Frontal cortex (tissue), 4 donors: Measurements from ENCODE around the gene GSN. TPM values are rescaled to one million over a fixed set of nuclear protein-coding genes. Genes with fewer than 3 reads are reported as not detected.

Experiments
- DNase-seq, 2 donors: peaks; one replicate each; pipeline ENCODE4 v3.0.0; 2012; ENCODE audit warnings: low spot score in 2 of 2
- FAIRE-seq: peaks from 2 replicates; lab custom pipeline; 2012; peaks lifted over from hg19 to GRCh38; lab: Jason Lieb, UNC
- total RNA-seq: library from RNA; depleted of rRNA; stranded (reverse); fragments of >200 nt; gene quantifications from one replicate; pipeline ENCODE4 v1.2.3, GENCODE V29; 2014
- donor health status: control.
- donor health status: control.
- donor health status: control.

The GSN gene
- total RNA-seq: 24.5 TPM

- FAIRE-seq: no peak
- peak; percentile 87 to 88 for DNase-seq
These were observed at the start of gene GSN for GRCh38 chr9:121267689-121268597. Gene GSN, plus strand, starts transcription at chr9:121268162. Its CDS starts 33,810 bp downstream, at chr9:121301972.

- no peak for DNase-seq
- FAIRE-seq: no peak
These were observed 49.5 kb upstream of the GSN start for GRCh38 chr9:121218357-121219027.

DNA sequence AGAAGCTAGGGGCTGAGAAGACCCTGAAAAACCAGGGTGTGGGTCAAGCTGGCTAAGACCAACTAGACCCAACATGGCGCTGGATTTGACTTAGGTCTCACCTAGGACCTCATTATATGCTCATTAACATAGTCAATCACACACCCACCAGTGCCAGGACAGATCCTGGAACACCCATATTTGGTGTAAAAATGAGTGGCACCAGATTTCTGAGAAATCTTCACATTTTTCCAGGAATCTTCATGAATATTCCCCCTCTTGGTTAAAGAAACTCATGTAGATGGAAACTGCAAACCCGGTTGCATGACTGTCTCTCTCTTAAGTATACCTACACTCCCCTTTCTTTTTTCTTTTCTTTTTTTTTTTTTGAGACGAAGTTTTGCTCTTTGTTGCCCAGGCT is 48.4 kb upstream of the GSN start:
- DNase-seq (no peak), FAIRE-seq (no peak)

GRCh38 chr9:121220996-121221663 is 46.8 kb upstream of the GSN start:
- DNase-seq (no peak), FAIRE-seq (no peak)

DNA sequence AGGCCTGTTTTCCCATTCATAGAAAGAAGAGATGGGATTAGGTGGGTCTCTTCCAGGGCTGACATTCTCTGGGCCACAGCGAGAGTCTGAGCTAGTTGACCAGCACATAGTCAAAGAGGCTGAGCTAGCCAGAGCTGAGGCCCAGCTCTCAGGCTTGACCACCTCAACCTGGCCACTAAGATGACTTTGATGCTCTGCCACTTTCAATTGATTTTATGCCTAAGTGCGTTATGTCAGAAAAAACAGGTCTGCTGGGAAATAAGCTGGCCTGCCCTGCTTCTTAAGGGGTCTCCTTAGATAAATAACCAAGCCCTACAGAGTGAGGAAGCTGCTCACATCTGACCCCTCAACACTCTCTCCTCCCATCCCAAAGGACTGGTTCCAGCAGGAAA is 46.3 kb upstream of the GSN start:
- DNase-seq: no peak
- no peak for FAIRE-seq

DNA sequence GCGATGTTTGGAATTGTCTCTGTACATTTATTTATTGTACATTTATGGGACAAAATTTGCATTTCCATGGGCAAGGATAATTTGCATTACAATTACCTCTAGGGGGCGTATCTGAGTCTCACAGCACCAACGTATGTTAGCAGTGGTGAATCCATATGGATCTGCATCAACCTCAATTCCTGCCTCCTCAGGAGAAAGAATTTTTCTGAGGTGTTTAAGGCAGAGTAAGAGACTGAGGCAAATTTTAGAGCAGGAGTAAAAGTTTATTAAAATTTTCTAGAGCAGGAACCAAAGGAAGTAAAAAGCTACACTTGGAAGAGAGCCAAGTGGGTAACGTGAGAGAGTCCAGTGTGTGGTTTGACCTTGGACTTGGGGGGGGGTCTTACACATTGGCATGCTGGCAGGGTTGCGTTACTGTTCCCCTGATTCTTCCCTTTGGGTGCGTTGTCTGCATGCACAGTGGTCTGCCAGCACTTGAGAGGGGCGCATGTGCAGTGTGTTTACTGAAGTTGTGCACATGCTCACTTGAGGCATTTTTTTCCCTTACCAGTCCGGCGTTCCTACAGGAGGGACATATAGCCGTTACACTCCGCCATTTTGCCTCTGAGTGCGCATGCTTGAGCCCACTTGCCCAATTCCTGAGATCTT is 45.3 kb upstream of the GSN start:
- FAIRE-seq (no peak), DNase-seq (no peak)

DNA sequence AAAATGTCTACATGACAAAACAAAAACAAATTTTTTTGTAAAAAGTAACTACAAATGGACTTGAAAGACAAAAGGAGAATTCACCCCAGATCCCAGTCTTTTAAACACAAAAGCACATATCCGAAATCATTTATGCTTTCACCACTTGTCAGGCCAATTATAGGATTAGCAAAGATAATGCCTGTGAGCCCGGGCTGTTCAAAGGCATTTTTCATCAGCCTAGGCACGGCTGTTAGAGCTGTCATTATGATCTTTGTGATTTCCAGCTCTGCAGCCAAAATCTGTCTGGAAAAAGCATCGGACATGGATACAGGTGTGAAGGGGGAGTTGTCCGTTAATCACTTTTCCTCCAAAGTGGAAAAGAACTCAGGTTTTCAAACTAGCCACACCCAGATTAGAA is 42.7 kb upstream of the GSN start:
- FAIRE-seq: no peak
- no peak for DNase-seq

DNA sequence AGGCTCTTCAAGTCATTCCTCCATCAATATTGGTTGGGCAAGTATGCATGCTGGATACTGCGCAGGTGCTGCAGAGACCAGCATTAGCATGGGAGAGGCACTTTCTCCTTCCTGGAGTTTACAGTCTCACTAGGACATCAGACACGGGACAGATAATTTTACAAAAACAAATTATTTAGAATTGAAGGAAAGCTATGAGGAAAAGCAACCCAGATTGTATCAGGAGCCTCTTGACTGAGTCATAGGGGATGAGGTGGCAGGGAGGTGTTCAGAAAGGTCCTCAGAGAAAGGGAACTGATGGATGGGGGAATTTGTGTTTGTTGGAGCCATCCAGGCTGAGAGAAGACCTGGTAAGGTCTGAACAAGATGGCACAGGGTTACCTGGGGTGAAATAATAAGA is 41.8 kb upstream of the GSN start:
- DNase-seq (no peak), FAIRE-seq (no peak)

DNA sequence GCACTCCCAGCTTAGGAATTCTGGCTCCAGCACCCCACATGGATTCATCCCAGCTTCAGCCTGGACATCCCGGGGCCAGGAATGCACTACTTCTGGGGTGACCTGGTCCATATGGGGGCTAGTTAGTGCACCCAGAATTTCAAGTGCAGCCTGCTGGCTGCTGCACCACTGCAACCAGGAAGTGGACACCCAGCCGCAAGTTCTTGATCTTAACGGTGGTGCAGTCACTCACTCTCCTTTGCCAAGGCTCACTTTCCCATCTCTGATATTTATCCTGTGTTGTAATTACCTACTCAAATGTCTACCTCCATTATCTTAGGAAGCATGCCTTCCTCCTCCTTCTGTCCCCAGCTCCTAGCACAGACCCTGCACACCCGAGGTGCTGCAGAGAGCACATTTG is 40.1 kb upstream of the GSN start:
- DNase-seq (no peak), FAIRE-seq (no peak)

- no peak for FAIRE-seq
- no peak for DNase-seq
These were observed 37.7 kb upstream of the GSN start for GRCh38 chr9:121230256-121230655.

DNA sequence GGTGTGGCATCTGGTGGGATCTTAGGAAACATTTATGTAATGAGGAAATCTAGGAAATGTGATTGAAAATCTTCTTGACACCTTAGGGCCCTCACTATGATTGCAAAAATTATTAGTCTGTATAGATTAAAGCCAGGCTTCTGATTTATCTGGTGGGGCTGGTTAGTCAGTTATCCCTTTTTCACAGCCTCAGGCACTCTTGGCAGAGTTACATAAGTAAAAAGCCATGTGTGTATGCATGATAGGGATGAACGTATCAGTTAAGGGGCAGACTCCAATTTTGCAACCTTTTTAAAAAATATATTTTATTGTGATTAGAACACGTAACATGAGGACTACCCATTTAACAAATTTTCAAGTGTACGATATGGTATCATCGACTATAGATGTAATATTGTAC is 35.7 kb upstream of the GSN start:
- FAIRE-seq (no peak), DNase-seq (no peak)

- DNase-seq: no peak
- no peak for FAIRE-seq
These were observed 33.8 kb upstream of the GSN start for GRCh38 chr9:121233906-121234831.

- no peak for DNase-seq
- FAIRE-seq: no peak
These were observed 33.2 kb upstream of the GSN start for GRCh38 chr9:121234832-121235161.

GRCh38 chr9:121235512-121235911 is 32.5 kb upstream of the GSN start:
- DNase-seq (no peak), FAIRE-seq (no peak)

GRCh38 chr9:121237916-121238315 is 30.0 kb upstream of the GSN start:
- DNase-seq: no peak
- FAIRE-seq: no peak

DNA sequence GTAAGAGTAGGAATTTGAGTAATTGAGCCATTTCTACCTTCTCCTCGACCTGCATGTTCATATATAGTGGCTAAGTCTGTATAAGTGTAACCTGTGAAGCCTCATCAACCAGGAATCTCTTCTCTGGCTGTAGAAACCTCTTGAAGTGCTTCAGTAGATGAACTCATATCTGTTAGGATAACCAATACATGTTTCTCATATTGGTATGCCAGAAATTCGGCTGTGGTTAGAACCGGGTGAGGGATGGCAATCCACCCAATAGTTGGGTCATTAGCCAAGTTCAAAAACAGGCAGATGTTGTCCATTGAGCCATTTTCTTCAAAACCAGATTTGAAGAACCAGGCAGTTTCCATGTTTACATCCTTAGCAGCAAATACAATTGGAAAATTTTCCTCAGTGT is 28.9 kb upstream of the GSN start:
- no peak for FAIRE-seq
- DNase-seq: no peak

DNA sequence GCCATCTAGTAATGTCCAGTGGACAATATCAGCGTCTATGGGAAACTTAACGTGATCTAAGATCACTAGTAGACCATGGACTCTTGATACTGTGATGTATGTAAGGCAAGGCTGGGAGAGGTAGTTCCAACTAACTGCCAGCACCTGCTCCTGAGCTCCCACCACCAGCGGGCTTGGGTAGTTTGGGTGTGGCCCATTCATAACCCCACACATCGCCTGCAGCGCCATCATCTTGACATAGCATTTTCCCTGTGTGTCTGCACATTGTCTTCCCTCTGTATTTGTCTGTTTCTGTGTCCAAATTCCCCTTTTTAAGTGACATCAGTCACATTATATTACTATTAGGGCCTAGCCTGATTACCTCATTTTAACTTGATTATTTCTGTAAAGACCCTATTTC is 28.1 kb upstream of the GSN start:
- DNase-seq (no peak), FAIRE-seq (no peak)

- FAIRE-seq (no peak), DNase-seq (no peak)
These were observed 27.4 kb upstream of the GSN start for GRCh38 chr9:121240472-121241135.
